HG03457 (cell line): ENCODE results near the gene TMEM186.
"Not testable (repeated sequence)": the region's sequence is repeated elsewhere in the genome, so short reads cannot be mapped to it uniquely, and the experiment has no call there.

Source experiments
- ATAC-seq: cut with Tn5 transposase; IDR thresholded peaks from one replicate; pipeline ENCODE4 v1.9.1; 2021; ENCODE audit warnings: moderate number of reproducible peaks; ENCODE audit not compliant: unreplicated experiment

The TMEM186 gene, protein sequence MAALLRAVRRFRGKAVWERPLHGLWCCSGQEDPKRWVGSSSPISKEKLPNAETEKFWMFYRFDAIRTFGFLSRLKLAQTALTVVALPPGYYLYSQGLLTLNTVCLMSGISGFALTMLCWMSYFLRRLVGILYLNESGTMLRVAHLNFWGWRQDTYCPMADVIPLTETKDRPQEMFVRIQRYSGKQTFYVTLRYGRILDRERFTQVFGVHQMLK

DNA sequence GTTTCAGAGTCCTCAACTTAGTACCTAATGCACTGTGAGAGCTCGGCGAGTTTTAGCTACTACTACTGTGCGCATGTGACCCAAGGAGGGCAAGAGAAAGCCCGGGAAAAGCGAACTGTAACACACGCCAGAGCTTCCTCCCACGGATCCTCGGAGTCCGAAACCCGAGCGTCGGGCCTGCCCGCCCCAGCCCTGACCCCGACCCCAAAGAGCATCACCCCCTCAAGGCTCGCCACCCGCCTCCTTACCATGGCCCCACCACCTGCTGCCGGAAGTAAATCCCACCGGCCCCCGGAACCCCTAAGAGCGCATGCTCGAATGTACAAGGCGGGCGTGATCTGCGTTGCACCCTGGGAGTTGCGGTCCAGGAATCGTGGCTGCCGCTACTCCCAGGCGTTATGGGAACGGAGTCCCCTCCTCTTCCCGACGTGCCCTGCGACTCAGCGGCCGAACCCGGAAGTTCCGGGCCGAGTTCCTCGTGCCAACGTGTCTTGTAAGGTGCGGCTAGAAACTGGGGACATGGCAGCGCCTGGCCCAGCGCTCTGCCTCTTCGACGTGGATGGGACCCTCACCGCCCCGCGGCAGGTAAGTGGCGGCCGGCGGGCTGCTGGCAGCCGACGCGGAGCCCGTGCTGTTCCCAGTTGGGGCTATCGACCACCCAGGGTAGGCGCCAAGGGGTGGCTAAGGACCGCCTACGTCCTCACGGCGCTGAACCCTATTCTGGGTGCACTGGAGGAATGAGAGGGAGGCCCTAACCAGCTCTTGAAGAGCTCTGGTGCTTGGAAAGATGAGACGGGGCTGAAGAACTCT is at the start of gene TMEM186, which contains the start of gene PMM2:
TMEM186 (minus strand) TSS at position 276 of the 810 bp plus-strand sequence; CDS start at position 251, 25 bp downstream.
PMM2 (plus strand) TSS at position 476 of the 810 bp plus-strand sequence; CDS start at position 520, 44 bp downstream.
- peak; percentile 94 for ATAC-seq

DNA sequence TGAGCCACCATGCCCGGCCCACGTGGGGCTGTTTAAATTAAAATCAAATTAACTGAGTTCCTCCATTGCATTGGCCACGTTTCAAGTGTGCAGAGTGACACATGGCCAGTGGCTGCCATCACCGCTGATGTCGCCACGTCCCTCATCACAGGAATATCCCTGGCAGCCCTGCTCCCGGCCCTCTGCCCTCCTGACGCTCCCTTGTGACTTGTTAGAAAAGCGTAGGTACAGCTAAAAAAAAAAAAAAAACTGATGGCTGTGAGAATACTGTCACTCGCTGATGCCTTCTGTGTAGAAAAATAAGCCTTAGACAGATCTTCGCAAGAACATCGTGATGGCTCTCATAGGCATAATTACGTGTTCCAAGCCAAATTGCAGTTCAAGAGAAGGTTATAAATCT is 49.7 kb upstream of the TMEM186 start:
- ATAC-seq, result no peak

DNA sequence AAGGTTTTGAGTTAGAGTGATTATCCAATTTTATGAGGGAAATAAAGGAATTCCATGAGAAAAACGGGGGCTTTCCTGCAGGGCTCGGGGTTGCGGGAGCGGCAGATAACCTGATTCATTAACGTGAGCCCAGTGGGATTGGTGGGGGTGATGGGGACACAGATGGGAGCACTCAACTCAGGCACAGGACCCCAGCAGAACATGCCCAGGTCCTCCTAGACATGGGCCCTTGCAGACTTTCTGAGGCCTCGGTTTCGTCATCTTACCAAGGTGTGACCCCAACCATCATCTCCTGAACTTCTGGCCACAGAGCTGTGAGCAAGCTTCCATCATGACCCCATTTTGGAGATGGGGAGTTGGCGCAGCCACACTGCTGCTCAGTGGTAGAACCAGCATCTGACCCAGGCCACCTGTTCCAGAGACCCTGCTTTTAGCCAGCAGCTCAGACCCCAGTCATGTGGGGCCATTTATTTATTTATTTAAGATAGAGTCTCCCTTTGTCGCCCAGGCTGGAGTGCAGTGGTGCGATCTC is 49.0 kb upstream of the TMEM186 start:
- no peak for ATAC-seq

DNA sequence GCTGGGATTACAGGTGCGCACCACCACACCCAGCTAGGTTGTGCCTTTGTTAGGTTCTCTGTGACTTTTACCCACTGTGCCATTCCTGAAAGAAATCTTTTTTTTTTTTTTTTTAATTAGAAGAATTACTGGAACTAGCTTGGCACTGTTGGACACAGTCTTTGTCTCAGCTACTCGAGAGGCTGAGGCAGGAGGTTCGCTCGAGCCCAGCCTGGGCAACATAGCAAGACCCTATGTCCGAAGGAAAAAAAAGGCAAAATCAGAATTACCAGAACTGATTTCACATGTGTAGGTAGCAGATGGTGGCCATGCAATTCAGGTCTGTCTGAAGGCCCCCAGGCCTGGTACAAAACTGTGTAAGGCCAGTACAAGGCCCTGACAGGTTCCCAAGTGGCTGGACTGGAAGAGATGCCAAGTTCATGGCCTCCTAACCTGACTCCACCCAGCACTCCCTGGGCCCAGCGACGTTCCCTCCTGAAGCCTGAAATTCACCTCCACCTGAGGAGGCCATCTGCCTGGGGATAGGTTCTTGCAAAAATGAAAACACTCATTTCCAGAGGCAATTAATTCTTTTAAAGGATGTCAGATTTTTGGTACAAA is 48.4 kb upstream of the TMEM186 start:
- no peak for ATAC-seq

DNA sequence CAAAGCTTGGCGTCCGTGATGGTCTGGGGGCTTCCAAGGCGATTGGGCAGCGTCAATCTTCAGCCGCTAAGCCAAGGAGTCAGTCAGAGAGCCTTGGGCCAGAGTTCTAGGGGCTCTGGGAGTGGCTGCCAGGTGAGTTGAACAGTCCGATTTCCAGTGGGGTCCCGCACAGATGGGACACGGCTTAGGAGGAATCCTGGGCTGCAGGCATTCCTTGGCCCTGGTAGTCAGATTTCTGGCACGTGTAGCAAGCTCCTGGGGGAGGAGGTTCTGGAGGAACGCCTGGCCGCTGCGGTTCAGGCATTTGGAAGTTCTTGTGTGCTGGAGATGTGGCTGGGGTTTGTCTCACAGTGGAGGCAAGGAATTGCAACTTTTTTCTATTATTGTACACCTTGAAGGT is 45.9 kb upstream of the TMEM186 start:
- not testable (repeated sequence) for ATAC-seq

DNA sequence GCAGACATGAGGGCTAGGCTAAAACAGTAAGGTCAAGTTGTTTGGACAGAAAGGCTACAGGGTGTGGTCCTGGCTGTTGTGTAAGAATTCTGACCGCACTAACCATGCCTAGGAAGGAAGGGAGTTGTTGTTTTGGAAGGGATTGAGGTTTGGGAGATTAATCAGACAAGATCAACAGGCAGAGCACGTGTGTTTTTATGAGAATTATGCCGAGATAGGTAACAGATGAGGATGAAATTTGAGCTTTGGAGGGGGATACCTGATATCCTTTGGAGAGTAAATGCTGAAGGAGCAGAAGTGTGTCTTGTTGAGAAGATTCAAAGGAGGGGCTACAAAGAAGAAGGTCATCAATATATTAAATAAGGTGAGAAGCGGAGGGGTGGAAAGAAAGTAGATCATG is 44.6 kb upstream of the TMEM186 start:
- not testable (repeated sequence) for ATAC-seq

DNA sequence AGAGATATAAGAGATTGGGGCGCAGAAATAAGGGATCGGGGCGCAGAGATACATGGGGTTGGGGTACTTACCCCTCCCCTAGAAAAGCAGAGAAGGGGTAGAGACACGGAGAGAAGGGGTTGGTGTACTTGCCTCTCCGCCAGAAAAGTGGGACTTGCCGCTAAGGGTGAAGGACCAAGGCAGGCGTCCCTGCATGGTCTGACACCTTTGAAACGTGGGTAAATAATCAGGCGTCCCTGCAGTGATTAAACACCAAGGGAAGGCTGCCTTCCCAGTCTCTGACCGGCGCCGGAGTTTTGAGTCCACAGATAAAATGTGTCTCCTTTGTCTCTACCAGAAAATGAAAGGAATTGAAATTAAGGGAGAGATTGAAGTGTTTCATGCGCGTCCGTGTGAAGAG is 40.2 kb upstream of the TMEM186 start:
- not testable (repeated sequence) for ATAC-seq

DNA sequence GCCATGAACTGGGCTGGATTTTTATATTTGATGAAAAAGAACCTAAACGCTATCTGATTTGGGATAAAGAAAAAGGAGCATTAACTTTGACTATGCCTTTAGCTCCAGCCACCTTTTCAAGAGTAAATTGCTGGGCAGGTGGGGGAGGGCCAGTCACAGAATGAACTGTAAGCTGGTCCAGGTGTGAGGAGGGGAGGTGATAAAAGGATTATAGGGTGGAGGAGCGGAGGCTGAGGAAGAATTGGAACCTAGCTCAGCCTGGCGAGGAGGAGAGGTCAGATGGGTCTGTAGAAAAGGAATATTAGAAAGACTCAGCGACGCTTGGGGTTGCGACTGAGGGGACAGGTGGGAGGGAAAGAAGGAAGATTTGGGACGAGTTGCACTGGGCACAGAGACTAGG is 39.4 kb upstream of the TMEM186 start:
- not testable (repeated sequence) for ATAC-seq

DNA sequence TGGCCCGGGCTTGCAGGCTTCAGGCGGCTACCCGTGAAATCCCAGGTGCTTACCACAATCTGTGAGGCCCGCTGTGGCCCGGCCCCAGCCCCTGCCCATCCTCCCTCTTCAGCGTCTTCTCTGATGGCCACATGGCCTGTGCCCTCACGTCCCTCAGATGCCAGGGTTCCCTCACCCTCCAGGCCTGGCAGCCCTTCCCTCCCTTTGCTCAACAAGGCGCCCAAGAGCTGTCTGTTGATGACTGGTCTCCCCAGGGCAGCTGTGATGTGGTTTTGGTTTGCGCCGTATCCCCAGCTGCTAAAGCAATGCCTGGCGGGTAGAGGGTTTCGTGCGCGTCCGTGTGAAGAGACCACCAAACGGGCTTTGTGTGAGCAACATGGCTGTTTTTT is 35.3 kb upstream of the TMEM186 start:
- ATAC-seq, result no peak

DNA sequence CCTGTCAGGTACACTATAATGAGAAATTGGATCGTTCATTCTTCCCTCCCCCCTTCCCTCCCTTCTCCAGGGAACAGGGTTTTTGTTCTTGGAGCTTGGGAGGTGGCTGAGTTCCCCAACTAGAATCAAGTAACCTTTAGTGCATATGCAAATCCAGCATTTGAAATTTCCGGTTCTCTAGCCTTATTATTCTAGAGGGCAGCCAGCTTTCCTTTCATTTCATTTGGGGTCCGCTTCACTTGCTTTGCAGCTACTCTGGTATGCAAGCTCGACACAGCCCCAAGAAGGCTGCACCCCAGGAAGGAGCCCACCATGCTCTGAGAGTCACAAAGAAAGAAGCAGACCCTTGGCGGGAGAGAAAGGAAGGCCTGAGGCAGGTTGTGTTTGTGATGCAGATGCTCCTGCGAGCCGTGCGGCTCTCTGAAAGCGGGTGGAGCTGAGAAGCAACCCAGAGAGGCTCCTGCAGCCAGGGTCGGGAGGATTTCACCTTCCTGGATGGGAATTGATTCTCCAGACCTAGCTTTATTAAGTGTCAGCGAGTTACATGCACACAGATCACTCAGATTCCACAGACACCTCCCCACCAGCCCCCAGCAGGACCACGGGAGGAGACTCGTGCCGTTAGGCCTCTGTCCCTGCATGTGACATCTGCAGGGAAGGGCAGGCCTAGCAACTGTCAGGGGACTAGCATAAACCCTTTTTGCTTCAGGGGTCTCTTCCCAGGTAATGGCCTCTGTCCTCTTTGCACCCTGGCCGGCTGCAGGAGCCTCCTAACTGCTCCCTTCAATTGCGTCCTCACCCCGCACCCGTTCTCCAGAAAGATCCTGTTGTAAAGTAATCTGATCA is 34.7 kb upstream of the TMEM186 start:
- ATAC-seq, result no peak

DNA sequence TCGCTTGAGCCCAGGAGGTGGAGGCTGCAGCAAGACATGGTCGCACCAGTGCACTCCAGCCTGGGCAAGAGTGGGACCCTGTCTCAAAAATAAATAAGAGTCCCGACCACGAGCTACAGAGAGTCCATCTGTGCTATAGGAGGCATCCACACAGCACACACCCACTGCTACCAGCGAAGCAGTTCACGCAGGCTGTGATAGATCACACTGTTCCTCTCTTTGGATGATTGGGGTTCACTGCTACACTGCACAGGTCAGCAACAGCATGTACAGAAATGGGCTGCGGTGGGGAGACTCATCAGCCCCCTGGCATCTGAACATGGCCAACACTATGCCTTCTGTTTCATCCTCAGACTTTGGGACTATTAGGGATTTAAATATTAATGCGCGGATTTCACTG is 34.0 kb upstream of the TMEM186 start:
- no peak for ATAC-seq

DNA sequence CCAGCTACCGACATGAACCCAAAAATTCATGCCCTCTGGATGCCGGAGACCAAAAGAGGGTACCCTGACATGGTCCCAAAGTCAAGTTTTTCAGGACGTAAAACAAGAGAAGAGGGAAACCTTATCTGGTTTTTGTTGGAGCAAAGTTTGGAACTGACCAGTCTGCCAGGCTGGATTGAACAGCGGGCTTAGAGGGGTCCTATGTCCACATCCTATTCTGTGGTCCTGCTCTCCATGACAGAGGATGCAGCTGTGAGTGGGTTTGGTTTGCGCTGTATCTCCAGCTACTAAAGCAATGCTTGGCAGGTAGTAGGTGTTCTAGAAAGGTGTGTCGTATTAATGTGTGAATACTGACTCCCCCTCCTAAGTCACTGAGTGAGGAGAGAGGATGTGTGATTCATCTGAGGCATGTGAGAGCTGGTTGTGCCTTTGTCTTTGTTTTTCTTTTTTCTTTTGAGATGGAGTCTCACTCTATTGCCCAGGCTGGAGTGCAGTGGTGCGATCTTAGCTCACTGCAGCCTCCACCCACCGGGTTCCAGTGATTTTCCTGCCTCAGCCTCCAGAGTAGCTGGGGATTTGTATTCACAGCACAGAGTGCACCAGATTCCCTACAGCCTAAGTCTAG is 31.2 kb upstream of the TMEM186 start:
- no peak for ATAC-seq

DNA sequence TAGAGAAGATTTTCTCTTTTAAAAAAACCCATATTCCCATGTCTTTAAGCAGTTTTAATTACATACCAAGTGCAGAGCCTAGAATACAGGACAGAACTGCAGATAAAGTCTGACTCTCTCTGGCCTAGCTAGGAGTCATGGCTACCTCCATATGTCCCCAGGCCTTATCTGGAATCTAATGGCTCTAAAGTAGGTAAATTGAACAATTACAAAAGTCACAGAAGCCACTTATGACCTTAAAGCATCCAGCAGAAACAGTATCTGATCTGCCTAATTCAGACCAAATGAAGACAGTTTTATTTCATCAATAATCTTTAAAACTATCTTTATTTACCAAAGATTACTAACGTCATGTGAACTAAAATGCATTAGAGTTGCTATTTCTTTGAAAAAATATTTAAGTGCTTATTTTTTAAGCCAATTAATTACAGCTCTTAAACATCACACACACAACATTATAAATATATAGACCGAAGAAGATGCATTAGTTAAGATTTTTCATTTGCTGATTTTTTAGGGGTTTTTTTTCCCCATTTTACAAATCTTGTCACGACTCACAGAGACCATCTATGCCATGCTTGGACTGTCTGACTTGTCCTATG is 28.9 kb upstream of the TMEM186 start:
- no peak for ATAC-seq

DNA sequence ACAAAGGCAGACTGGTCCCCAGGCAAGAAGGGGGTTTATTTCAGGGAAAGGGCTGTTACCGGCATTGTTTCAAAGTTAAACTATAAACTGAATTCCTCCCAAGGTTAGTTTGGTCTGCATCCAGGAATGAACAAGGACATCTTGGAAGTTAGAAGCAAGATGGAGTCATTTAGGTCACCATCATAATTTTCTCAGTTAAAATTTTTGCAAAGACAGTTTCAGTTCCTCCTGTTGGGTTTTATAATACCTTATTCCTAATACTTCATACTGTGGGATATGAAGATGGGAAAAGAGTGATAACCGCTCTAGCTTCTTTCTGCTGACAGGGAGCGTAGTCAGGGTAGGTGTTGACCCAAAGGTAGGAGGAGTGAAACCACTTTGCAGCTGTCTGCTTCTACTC is 25.0 kb upstream of the TMEM186 start:
- ATAC-seq, result no peak

DNA sequence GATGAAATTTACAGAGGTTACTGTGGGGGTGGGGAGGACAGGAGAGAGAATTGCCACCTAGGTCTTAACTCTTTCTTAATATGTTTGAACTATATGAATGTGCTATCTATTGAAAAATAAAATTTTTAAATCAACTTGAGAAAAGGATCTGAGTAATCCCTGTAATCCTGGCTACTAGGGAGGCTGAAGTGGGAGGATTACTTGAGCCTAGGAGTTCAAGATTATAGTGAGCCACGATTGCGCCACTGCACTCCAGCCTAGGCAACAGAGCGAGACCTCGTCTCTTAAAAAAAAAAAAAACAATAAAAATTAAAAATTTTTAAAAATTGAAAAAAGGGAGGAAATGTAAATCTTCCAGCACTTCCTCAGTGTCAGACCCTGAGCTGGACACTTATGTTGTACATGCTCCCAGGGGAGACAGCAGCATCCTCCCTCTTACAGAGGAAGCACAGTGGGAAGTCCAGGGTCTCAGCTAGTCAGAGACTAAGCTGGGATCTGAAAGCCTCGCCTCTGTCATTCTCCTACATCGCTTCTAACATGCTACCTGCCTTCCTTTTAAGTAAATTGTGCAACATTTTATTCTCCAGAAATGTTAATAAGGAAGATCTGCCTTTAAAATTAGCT is 22.1 kb upstream of the TMEM186 start:
- ATAC-seq, result no peak

DNA sequence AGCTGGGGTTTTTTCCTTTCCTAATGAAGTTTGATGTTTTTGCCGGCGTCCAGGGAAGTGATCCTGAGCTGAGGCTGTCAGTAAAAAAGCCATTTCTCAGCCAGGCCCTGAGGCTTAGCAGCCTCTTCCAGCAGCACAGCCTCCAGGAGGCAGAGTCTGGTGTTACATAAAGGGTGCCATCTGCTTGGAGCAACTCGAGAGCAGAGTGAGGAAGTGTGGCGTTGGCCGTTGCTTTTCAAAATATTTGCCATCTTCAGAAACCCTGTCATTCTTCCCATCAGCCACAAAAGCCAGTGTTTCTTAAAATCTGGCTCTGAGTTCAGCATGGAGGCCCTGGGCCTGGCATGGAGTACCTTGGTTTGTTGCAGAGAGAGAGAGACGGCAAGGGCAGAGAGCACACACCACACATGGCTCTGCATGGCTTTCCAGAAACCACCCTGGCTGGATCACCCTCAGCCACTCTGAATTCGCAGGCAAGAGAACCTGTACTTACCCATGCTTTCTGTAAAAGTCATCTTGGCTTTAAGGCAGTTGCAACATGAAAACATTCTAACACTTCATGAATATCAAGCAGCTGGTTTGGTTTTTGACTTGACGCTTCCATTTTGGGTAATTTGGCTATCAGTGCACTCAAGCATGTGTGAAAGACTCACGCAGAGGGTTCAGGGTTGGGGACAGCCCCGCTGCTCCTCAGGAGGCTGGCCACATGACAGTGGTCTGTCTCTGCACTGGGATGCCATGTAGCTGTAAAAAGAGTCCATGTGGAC is 21.2 kb upstream of the TMEM186 start:
- ATAC-seq, result peak; percentile 70

DNA sequence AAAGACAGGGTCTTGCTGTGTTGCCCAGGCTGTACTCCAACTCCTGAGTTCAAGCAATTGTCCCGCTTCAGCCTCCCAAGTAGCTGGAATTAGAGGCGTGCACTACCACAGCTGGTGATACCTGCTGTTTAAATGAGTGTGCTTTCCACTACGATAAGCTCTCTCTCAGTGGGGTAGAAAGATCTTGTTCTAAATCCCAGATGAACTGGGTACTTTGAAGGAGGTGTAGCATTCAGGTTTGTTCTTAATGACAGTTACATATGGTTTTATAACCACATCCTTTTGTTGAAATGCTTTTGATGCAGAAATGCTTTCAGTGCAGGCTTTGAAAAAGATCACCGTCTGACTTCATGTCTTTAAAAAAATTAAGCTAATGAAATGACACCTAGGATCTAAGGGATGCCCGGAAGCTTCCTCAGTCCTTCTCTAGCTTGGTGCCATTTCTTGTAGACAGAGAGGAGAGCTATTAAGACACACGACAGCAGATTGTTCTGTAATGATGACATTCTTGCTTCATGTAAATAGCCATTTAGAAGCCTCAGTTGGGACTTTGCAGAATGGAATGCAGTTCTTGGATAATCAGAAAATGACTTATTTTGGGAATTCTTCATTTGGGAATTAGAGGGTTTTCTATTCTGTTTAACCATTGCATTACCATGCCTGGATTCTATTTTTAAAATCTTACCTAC is 19.7 kb upstream of the TMEM186 start:
- no peak for ATAC-seq
